HG02870 (cell line): Measurements from ENCODE around the gene ATAD2B.
"Not testable (repeated sequence)": the region's sequence is repeated elsewhere in the genome, so short reads cannot be mapped to it uniquely, and the experiment has no call there.

Experiments
- ATAC-seq: cut with Tn5 transposase; IDR thresholded peaks from one replicate; pipeline ENCODE4 v1.9.1; 2021; ENCODE audit warnings: mild to moderate bottlenecking, moderate library complexity; ENCODE audit not compliant: unreplicated experiment

ATAD2B gene

DNA sequence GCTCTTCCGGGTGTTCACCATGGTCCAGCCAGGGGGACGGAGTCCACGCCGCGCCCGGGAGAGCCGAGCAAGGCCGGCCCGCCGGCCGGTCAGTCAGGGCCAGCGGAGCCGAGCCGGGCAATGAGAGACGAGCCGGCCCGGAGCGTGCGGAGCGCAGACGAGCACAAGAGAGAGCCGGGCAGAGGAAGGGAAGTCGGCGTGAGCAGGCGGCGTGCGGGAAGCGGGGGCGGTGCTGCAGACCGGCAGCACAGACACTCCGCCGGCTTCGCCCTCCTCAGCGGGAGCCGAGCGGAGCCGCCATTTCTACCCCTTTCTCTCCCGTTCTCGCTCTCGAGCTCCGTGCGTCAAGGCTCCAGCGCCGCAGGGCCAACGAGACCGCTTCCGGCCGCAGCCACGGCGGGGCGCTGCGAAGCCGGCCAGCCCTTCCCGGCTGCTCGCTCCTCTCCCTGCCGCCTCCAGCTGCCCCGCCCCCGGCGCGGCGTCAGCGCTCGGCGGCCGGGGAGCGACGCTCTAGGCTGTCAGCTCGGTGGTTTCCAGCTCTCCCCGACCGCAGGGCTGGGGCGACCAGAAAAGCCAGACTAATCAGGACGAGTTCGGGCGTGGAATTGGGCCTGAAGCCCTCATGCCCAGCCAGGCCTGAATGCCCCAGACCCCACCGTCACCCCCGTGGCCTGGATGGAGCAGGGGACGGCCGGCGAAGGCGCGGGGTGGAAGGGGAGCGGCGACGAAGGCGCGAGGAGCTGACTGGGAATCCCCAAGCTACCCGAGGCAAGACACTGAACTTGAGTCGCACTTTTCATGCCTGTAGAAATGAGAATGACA, at the start of gene ATAD2B:
Gene ATAD2B (minus strand): TSS at position 374 of the 822 bp plus-strand sequence. CDS start 353 bp downstream, at position 21.
- peak; percentile 63 for ATAC-seq

GRCh38 chr2:23967846-23968245, 40.9 kb upstream of the ATAD2B start:
- no peak for ATAC-seq

- ATAC-seq, result no peak
Observed at GRCh38 chr2:23954325-23955014, 27.5 kb upstream of the ATAD2B start.

DNA sequence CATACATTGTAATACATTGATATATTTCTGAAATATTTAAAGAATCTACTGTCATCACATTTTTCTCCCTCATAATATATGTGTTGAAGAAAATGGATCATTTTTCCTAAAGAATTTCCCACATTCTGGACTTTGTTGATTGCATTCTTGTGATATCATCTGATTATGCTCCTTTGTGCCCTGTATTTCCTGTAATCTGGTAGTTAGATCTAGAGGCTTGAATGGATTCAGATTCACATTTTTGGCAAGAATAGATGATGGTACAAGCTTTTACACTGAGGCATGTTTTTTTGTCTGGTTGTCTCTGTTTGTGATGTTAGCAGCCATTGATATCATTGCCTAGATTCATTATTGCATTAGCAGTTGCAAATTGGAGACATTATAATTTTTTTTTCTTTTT, 26.7 kb upstream of the ATAD2B start:
- no peak for ATAC-seq

GRCh38 chr2:23952558-23952957, 25.6 kb upstream of the ATAD2B start:
- ATAC-seq, result not testable (repeated sequence)

DNA sequence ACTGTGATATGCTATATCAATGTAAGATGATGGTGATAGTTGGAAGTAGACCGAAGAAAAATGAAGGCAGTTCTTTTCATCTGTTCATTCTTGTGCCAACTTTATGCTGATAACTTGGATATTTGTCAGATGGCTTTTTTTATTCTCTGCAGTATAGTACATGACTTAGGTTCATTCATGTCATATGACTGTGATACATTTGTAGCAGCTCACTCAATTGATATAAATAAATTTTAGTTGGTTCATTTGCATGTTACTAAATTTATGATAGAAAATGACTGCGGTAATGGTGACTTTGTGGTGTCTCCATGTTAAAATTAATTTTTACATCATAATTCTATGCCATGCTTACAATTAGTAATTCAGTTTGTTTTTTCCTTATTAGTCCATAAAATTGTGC, 20.4 kb upstream of the ATAD2B start:
- ATAC-seq, result no peak

DNA sequence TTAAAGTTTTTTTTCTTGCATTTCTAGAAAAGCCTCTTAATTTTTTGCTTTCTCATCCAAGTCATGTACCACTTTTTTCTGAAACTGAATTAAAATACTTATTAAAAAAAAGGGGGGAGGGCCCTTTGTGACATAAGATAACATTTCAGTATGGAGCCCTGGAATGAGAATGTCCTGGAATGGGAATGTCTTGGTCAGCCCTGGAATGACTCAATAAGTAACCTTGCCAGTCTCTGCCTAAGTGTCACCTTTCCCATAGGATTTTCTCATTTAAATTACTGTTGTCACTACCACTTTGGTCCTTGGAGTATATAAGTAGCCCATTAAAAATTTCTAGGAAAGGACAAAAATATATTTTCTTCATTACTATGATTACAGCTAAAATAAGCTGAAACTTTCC, 18.1 kb upstream of the ATAD2B start:
- ATAC-seq, result no peak

DNA sequence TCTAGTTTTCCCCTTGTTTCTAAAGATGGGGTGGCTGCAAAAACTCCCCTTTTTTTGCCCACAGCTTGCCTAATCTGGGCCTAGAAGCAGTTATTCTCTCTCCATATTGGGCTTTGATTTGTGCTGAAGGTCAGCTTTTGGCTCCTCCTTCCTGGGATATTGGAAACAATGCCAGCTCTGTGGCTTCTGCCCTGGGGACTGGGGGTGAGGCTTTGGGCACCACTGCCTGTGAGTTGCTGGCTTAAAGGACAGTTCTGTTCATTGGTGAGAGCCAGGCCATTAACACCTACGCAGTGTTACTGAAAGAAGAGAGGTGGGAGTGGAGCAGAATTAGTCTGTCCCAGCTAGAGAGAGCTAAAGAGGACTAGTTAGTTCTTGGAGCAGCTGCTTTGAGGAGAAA, 17.6 kb upstream of the ATAD2B start:
- no peak for ATAC-seq

DNA sequence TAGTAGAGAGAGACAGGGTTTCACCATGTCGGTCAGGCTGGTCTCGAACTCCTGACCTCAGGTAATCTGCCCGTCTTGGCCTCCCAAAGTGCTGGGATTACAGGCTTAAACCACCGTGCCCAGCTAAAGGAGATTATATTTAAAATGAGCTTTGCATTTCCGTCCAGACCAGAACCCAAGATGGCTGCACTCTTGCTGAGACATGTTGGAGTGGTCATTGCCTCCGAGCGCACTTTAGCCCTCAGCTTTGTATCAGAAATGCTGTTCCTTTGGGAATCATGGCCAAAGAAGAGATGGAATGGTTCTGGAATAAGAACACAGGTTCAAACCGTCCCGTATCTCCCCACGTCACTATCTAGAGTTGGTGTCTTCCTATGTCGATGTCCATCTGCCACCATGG, 16.7 kb upstream of the ATAD2B start:
- ATAC-seq, result no peak

DNA sequence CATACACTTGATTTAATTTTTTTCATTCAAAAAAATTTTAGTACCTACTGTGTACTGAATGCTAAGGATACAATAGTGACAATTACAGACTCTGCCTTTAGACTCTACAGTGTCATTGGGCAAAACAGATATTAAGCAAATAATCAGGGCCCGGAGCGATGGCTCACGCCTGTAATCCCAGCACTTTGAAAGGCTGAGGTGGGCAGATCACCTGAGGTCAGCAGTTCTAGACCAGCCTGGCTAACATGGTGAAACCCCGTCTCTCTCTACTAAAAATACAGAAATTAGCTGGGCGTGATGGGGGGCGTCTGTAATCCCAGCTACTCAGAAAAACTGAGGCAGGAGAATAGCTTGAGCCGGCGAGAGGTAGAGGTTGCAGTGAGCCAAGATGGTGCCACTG, 14.7 kb upstream of the ATAD2B start:
- no peak for ATAC-seq

- ATAC-seq, result peak; percentile 60
Observed at GRCh38 chr2:23940718-23941620, 14.0 kb upstream of the ATAD2B start.

- peak; percentile 65 for ATAC-seq
Observed at GRCh38 chr2:23939987-23940717, 13.2 kb upstream of the ATAD2B start, which contains the start of gene UBXN2A. Gene UBXN2A, plus strand, starts transcription at chr2:23940463. Its CDS starts 17,852 bp downstream, at chr2:23958315.

GRCh38 chr2:23934259-23934658, 7.3 kb upstream of the ATAD2B start:
- ATAC-seq, result no peak

GRCh38 chr2:23926290-23926749, 603 bp downstream of the ATAD2B start:
- peak; percentile 22 for ATAC-seq

DNA sequence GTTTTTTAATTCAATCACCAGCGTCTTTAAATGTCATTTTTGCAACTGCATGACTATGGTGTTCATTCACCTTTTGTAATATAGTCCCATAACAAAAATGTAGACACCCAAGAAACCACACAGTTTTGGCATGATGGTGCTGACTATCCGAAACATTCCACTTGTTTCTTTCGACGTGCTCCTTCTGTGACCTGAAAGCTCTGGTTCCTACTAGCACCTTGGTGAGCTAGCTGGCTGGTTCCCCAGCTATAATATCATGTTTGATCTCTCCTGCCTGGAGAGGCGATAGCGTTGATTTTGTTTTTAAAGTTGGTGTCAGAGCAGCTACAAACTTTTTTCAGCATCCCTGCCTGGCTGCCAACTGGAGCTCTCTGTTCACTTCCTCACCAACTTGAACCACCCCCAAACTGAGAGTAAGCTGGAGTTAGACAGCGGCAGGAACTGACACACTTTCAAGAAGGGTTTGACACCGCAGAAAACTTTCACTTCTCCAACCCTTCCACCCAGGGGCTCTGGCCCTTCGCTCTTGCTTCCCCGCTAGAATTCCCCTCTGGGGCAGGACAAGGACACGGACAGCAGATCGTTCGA, 1.1 kb downstream of the ATAD2B start:
- peak; percentile 57 for ATAC-seq

DNA sequence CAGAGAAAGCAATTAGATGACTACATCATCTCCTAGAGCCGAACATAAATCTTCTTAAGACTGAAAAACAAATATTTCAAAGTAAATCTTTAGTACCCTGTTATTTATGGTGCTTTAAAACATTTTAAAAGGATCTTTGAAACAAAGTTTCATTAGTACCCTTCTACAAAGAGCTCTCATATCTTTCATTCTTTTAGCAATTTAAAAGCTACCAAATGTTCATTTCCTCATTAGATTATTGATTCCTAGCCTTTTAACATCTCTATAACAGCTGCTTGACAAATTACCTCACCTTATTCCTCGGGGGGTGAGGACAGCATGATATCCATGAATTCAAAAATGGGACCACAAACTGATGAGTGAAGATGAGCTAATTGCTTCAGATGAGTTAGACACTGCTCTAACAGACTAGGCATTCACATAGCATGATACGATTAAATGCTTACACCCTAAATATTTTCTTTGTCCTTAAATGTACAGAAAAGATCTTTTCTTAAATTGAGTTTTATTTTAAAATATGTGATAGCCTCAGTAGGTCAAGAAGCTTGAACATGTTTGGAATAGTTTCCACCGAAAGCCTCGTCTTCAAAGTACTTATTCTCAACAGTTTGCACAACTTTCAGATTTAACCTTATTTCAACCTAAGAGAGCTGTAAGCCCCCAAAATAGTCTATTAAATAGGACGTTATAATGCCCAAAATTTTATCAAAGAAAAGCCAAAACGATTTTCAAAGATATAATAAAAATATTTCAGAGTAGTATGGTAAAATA, 2.1 kb downstream of the ATAD2B start:
- no peak for ATAC-seq

DNA sequence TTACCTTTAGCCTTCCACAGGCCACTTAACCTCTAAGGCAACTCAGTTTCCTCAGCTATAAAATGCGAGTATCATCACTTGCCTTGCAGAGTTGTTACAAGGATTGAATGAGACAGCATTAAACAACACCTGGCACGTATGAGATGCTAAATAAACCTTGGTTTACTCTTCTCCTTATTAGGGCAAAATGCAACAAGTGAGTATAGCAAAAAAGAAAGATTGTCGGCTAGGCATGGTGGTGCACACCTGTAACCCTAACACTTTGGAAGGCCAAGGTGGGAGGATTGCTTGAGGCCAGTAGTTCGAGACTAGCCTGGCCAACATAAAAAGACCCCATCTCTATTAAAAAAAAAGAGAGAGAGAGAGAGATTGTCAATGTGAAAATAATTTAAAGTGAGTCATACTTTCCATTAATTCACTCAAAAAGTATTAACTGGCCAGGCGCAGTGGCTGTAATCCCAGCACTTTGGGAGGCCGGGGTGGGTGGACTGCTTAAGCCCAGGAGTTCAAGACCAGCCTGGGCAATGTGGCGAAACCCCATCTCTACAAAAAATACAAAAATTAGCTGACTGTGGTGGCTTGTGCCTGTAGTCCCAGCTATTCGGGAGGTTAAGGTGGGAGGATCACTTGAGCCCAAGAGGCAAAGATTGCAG, 8.0 kb downstream of the ATAD2B start:
- no peak for ATAC-seq

GRCh38 chr2:23916727-23917405, 10.1 kb downstream of the ATAD2B start:
- ATAC-seq, result no peak
